DOHH2 (cell line): ENCODE measurements around the gene COL27A1.

Experiments used
- H3F3A ChIP-seq: fragments of 200-600 bp; sonication (generic), shearing (Covaris generic); 2 replicates; pipeline ENCODE4 v1.6.0; 2016; ENCODE audit warnings: antibody characterized with exemption, mild to moderate bottlenecking; ENCODE audit not compliant: control insufficient read depth, insufficient read depth
- H3K27ac ChIP-seq: fragments of 200-600 bp; sonication (generic); 2 replicates; pipeline ENCODE4 v1.5.1; 2014; ENCODE audit warnings: low read depth, mild to moderate bottlenecking, low read length, moderate library complexity
- H3K27me3 ChIP-seq: fragments of 200-600 bp; sonication (generic); 2 replicates; pipeline ENCODE4 v1.6.1; 2014; ENCODE audit warnings: mild to moderate bottlenecking, low read length, mixed read lengths; ENCODE audit not compliant: control insufficient read depth
- H3K36me3 ChIP-seq: fragments of 200-600 bp; sonication (generic); 2 replicates; pipeline ENCODE4 v1.6.1; 2014; ENCODE audit warnings: mild to moderate bottlenecking, low read length, moderate library complexity, mixed read lengths; ENCODE audit not compliant: control insufficient read depth
- H3K4me1 ChIP-seq: fragments of 200-600 bp; sonication (generic); 2 replicates; pipeline ENCODE4 v1.6.1; 2014; ENCODE audit warnings: mild to moderate bottlenecking, low read length, mixed read lengths; ENCODE audit not compliant: control insufficient read depth
- H3K4me2 ChIP-seq: fragments of 200-600 bp; sonication (generic); 2 replicates; pipeline ENCODE4 v1.6.0; 2014; ENCODE audit warnings: mild to moderate bottlenecking, low read length, moderate library complexity
- H3K4me3 ChIP-seq: fragments of 200-600 bp; sonication (generic); 2 replicates; pipeline ENCODE4 v1.5.1; 2014; ENCODE audit warnings: mild to moderate bottlenecking, low read length, mixed read lengths
- H3K79me2 ChIP-seq: fragments of 200-600 bp; sonication (generic); 2 replicates; pipeline ENCODE4 v1.6.1; 2014; ENCODE audit warnings: mild to moderate bottlenecking, low read length, mixed read lengths; ENCODE audit not compliant: control insufficient read depth
- H3K9me2 ChIP-seq: fragments of 200-600 bp; sonication (generic); replicated peaks from 2 replicates; pipeline ENCODE4 v1.6.1; 2014; ENCODE audit warnings: mild to moderate bottlenecking, low read length, mixed read lengths; ENCODE audit not compliant: control insufficient read depth
- H3K9me3 ChIP-seq: fragments of 200-600 bp; sonication (generic); 2 replicates; pipeline ENCODE4 v1.6.1; 2014; ENCODE audit warnings: antibody characterized with exemption, low read length, mixed read lengths; ENCODE audit not compliant: control insufficient read depth, insufficient read depth
- H4K20me1 ChIP-seq: fragments of 200-600 bp; sonication (generic); 2 replicates; pipeline ENCODE4 v1.6.0; 2014; ENCODE audit warnings: low read depth, mild to moderate bottlenecking, antibody characterized with exemption, low read length, moderate library complexity; ENCODE audit not compliant: control insufficient read depth, insufficient read depth
- CTCF ChIP-seq: fragments of 200-600 bp; sonication (generic); IDR thresholded peaks from one replicate; pipeline ENCODE4 v1.5.1; 2014; ENCODE audit warnings: antibody characterized with exemption, mild to moderate bottlenecking, low read depth, low read length; ENCODE audit not compliant: poor library complexity, severe bottlenecking
- EZH2phosphoT487 ChIP-seq: fragments of 200-600 bp; sonication (generic); IDR thresholded peaks from 2 replicates; pipeline ENCODE4 v1.6.1; 2017; ENCODE audit warnings: borderline replicate concordance, mild to moderate bottlenecking, antibody characterized with exemption, low read length, moderate library complexity, mixed read lengths

Gene COL27A1

GRCh38 chr9:114288193-114289091, 133.1 kb downstream of the COL27A1 start:
- Histone ChIP-seq H3K9me2 (no peaks in the 10 kb centered on the region), H3K4me3 (no peak overlapping the region), H3K4me1 (no peaks in the 10 kb centered on the region), H3K27ac (no peak overlapping the region), H3K36me3 (peaks cover 9% of the 10 kb centered on the region), H3F3A (no peaks in the 10 kb centered on the region), H3K9me3 (no peaks in the 10 kb centered on the region), H4K20me1 (no peaks in the 10 kb centered on the region), H3K4me2 (no peak overlapping the region), H3K79me2 (no peaks in the 10 kb centered on the region), H3K27me3 (no peaks in the 10 kb centered on the region)
- TF ChIP-seq CTCF (no peak), EZH2phosphoT487 (no peak)

- Histone ChIP-seq H3K79me2 (no peaks in the 10 kb centered on the region), H3F3A (no peaks in the 10 kb centered on the region), H3K4me2 (no peak overlapping the region), H3K9me3 (no peaks in the 10 kb centered on the region), H3K4me3 (no peak overlapping the region), H3K9me2 (no peaks in the 10 kb centered on the region), H3K4me1 (no peaks in the 10 kb centered on the region), H4K20me1 (no peaks in the 10 kb centered on the region), H3K36me3 (peaks cover 9% of the 10 kb centered on the region), H3K27ac (no peak overlapping the region), H3K27me3 (no peaks in the 10 kb centered on the region)
- no peak for TF ChIP-seq CTCF
- TF ChIP-seq EZH2phosphoT487 = no peak
These were observed 133.8 kb downstream of the COL27A1 start for GRCh38 chr9:114289106-114289505.

GRCh38 chr9:114289571-114290481, 134.5 kb downstream of the COL27A1 start:
- H3K36me3 ChIP-seq = peaks cover 13% of the 10 kb centered on the region
- H3K27me3 ChIP-seq = no peaks in the 10 kb centered on the region
- H3K4me2 ChIP-seq = no peak overlapping the region
- no peaks in the 10 kb centered on the region for H3F3A ChIP-seq
- no peaks in the 10 kb centered on the region for H3K4me1 ChIP-seq
- no peaks in the 10 kb centered on the region for H3K79me2 ChIP-seq
- no peak overlapping the region for H3K4me3 ChIP-seq
- TF ChIP-seq EZH2phosphoT487 (no peak), CTCF (no peak)
- H3K9me3 ChIP-seq = peaks cover 4% of the 10 kb centered on the region; the same call in 1 of the 2 replicates
- H3K27ac ChIP-seq = no peak overlapping the region
- H3K9me2 ChIP-seq = no peaks in the 10 kb centered on the region
- no peaks in the 10 kb centered on the region for H4K20me1 ChIP-seq
